GM18873 (cell line): ENCODE results near the gene SCART1.
"Not testable (repeated sequence)": the region's sequence is repeated elsewhere in the genome, so short reads cannot be mapped to it uniquely, and the experiment has no call there.

ENCODE experiments used
- ATAC-seq: cut with Tn5 transposase; IDR thresholded peaks from one replicate; pipeline ENCODE4 v1.9.1; 2021; ENCODE audit warnings: mild to moderate bottlenecking, moderate library complexity, moderate number of reproducible peaks; ENCODE audit not compliant: unreplicated experiment, low FRiP score

SCART1 gene

GRCh38 chr10:133467286-133467911, 13.7 kb downstream of the SCART1 start:
- no peak for ATAC-seq

GRCh38 chr10:133469205-133469604, 15.5 kb downstream of the SCART1 start:
- ATAC-seq: not testable (repeated sequence)

GRCh38 chr10:133471300-133472109, 17.8 kb downstream of the SCART1 start:
- no peak for ATAC-seq

GRCh38 chr10:133473270-133473669, 19.5 kb downstream of the SCART1 start:
- ATAC-seq: no peak

- no peak for ATAC-seq
Measured at GRCh38 chr10:133474027-133474426, 20.3 kb downstream of the SCART1 start.

GRCh38 chr10:133474665-133475424, 21.1 kb downstream of the SCART1 start:
- no peak for ATAC-seq

- ATAC-seq: no peak
Measured at GRCh38 chr10:133475425-133475734, 21.6 kb downstream of the SCART1 start.

- ATAC-seq: no peak
Measured at GRCh38 chr10:133475821-133476640, 22.3 kb downstream of the SCART1 start.

- ATAC-seq: no peak
Measured at GRCh38 chr10:133476641-133476990, 22.9 kb downstream of the SCART1 start.

- no peak for ATAC-seq
Measured at GRCh38 chr10:133481086-133481643, 27.4 kb downstream of the SCART1 start.

GRCh38 chr10:133481657-133482056, 27.9 kb downstream of the SCART1 start:
- ATAC-seq: no peak

- no peak for ATAC-seq
Measured at GRCh38 chr10:133484818-133485217, 31.1 kb downstream of the SCART1 start.

- no peak for ATAC-seq
Measured at GRCh38 chr10:133487085-133487484, 33.3 kb downstream of the SCART1 start.

GRCh38 chr10:133488354-133488753, 34.6 kb downstream of the SCART1 start:
- ATAC-seq: no peak

GRCh38 chr10:133489816-133490588, 36.3 kb downstream of the SCART1 start:
- ATAC-seq: no peak

- ATAC-seq: not testable (repeated sequence)
Measured at GRCh38 chr10:133493562-133493961, 39.8 kb downstream of the SCART1 start.

- not testable (repeated sequence) for ATAC-seq
Measured at GRCh38 chr10:133497363-133497762, 43.6 kb downstream of the SCART1 start.

GRCh38 chr10:133499176-133499575, 45.4 kb downstream of the SCART1 start:
- ATAC-seq: not testable (repeated sequence)

GRCh38 chr10:133500897-133501296, 47.2 kb downstream of the SCART1 start:
- not testable (repeated sequence) for ATAC-seq

GRCh38 chr10:133509700-133510099, 56.0 kb downstream of the SCART1 start:
- no peak for ATAC-seq
